ENCODE data around the gene FRRS1. TPM values are rescaled to one million over a fixed set of nuclear protein-coding genes. Genes with fewer than 3 reads are reported as not detected.
"Not testable (repeated sequence)": the region's sequence is repeated elsewhere in the genome, so short reads cannot be mapped to it uniquely, and the experiment has no call there.

The FRRS1 gene
- 1 to 10 TPM; 3.6 to 4.9 TPM for total RNA-seq

- Mint-ChIP-seq H3K27me3 (peaks cover 26% of the 10 kb centered on the region), H3K27ac (peak within 1 kb of the TSS; percentile 90), H3K9me3 (ENCODE audit: low read depth) (no peaks in the 10 kb centered on the region), H3K4me1 (peaks cover 12% of the 10 kb centered on the region), H3K36me3 (no peaks in the 10 kb centered on the region), H3K4me3 (peak within 1 kb of the TSS; percentile 92)
- ATAC-seq (peak; percentile 97), DNase-seq (peak; percentile 76)
- CTCF ChIA-PET = interaction anchor here (0.6 to 1.7 kb wide), 5 partner anchors 19 to 500 kb away, joined by 3 to 8 read pairs (median 3); partner anchors contain the start of gene SLC35A3
These were observed at the start of gene FRRS1 for GRCh38 chr1:99766378-99766800. FRRS1 (minus strand) TSS chr1:99766635; CDS start chr1:99748768, 17,867 bp downstream.

GRCh38 chr1:99814373-99814900 lies 48.0 kb upstream of the FRRS1 start:
- Mint-ChIP-seq H3K4me3 (no peak overlapping the region), H3K27ac (no peak overlapping the region), H3K36me3 (no peaks in the 10 kb centered on the region), H3K9me3 (ENCODE audit: low read depth) (no peaks in the 10 kb centered on the region), H3K27me3 (peaks cover 6% of the 10 kb centered on the region), H3K4me1 (peaks cover 6% of the 10 kb centered on the region)
- ATAC-seq = no peak
- DNase-seq = no peak
- CTCF ChIA-PET = interaction anchor here (0.9 kb wide), 1 partner anchor 217 kb away, joined by 3 read pairs; no protein-coding TSS in a partner anchor

GRCh38 chr1:99811747-99812146 lies 45.3 kb upstream of the FRRS1 start:
- no peaks in the 10 kb centered on the region for H3K9me3 Mint-ChIP-seq (ENCODE audit: low read depth)
- no peak for ATAC-seq
- peaks cover 17% of the 10 kb centered on the region for H3K4me1 Mint-ChIP-seq
- no peak for DNase-seq
- no peak overlapping the region for H3K4me3 Mint-ChIP-seq
- CTCF ChIA-PET = interaction anchor here (0.8 to 1.0 kb wide), 2 partner anchors 219 to 1057 kb away, joined by 3 read pairs; no protein-coding TSS in a partner anchor
- no peak overlapping the region for H3K27ac Mint-ChIP-seq
- H3K27me3 Mint-ChIP-seq = peaks cover 11% of the 10 kb centered on the region
- H3K36me3 Mint-ChIP-seq = no peaks in the 10 kb centered on the region

- H3K27me3 Mint-ChIP-seq = peaks cover 11% of the 10 kb centered on the region
- H3K4me1 Mint-ChIP-seq = peaks cover 17% of the 10 kb centered on the region
- CTCF ChIA-PET = interaction anchor here (0.8 to 1.0 kb wide), 2 partner anchors 220 to 1058 kb away, joined by 3 read pairs; no protein-coding TSS in a partner anchor
- H3K4me3 Mint-ChIP-seq = no peak overlapping the region
- no peak overlapping the region for H3K27ac Mint-ChIP-seq
- DNase-seq (no peak), ATAC-seq (no peak)
- no peaks in the 10 kb centered on the region for H3K36me3 Mint-ChIP-seq
- no peaks in the 10 kb centered on the region for H3K9me3 Mint-ChIP-seq (ENCODE audit: low read depth)
These were observed 44.6 kb upstream of the FRRS1 start for GRCh38 chr1:99811075-99811474.

- H3K4me3 Mint-ChIP-seq = peak overlapping the region; percentile 11
- H3K9me3 Mint-ChIP-seq (ENCODE audit: low read depth) = no peaks in the 10 kb centered on the region
- peak; percentile 92 for ATAC-seq
- peaks cover 15% of the 10 kb centered on the region for H3K27me3 Mint-ChIP-seq
- peak; percentile 50 for DNase-seq
- CTCF ChIA-PET = no interaction called here
- no peaks in the 10 kb centered on the region for H3K36me3 Mint-ChIP-seq
- peaks cover 17% of the 10 kb centered on the region for H3K4me1 Mint-ChIP-seq
- H3K27ac Mint-ChIP-seq = no peak overlapping the region
These were observed 42.1 kb upstream of the FRRS1 start for GRCh38 chr1:99808391-99809115.

GRCh38 chr1:99806882-99807281 lies 40.4 kb upstream of the FRRS1 start:
- DNase-seq = no peak
- no peaks in the 10 kb centered on the region for H3K36me3 Mint-ChIP-seq
- H3K4me3 Mint-ChIP-seq = no peak overlapping the region

GRCh38 chr1:99801584-99801983 lies 35.1 kb upstream of the FRRS1 start:
- CTCF ChIA-PET = no interaction called here
- ATAC-seq = no peak
- H3K4me1 Mint-ChIP-seq = no peaks in the 10 kb centered on the region
- no peak overlapping the region for H3K4me3 Mint-ChIP-seq
- peaks cover 34% of the 10 kb centered on the region for H3K27me3 Mint-ChIP-seq
- no peaks in the 10 kb centered on the region for H3K9me3 Mint-ChIP-seq (ENCODE audit: low read depth)
- DNase-seq = no peak
- H3K36me3 Mint-ChIP-seq = no peaks in the 10 kb centered on the region
- no peak overlapping the region for H3K27ac Mint-ChIP-seq

More at GRCh38 chr1:99806882-99807281, 40.4 kb upstream of the FRRS1 start:
- H3K27ac Mint-ChIP-seq = no peak overlapping the region
- H3K27me3 Mint-ChIP-seq = peaks cover 15% of the 10 kb centered on the region
- H3K9me3 Mint-ChIP-seq (ENCODE audit: low read depth) = no peaks in the 10 kb centered on the region
- no peak for ATAC-seq
- peaks cover 17% of the 10 kb centered on the region for H3K4me1 Mint-ChIP-seq
- CTCF ChIA-PET = interaction anchor here (1.2 to 2.1 kb wide), 2 partner anchors 27 to 41 kb away, joined by 3 to 8 read pairs; partner anchors contain the start of gene FRRS1

- ATAC-seq; H3K27ac Mint-ChIP-seq; H3K36me3 Mint-ChIP-seq; CTCF ChIA-PET; H3K4me3 Mint-ChIP-seq; H3K4me1 Mint-ChIP-seq; H3K9me3 Mint-ChIP-seq (ENCODE audit: low read depth); DNase-seq: not testable (repeated sequence)
- H3K27me3 Mint-ChIP-seq = peaks cover 48% of the 10 kb centered on the region
These were observed 27.4 kb upstream of the FRRS1 start for GRCh38 chr1:99793861-99794260.

- Mint-ChIP-seq H3K36me3 (peaks cover 8% of the 10 kb centered on the region), H3K4me1 (peaks cover 24% of the 10 kb centered on the region), H3K27ac (no peak overlapping the region), H3K27me3 (peaks cover 26% of the 10 kb centered on the region), H3K4me3 (no peak overlapping the region), H3K9me3 (ENCODE audit: low read depth) (no peaks in the 10 kb centered on the region)
- ATAC-seq (no peak), DNase-seq (no peak)
- CTCF ChIA-PET = no interaction called here
These were observed 23.3 kb upstream of the FRRS1 start for GRCh38 chr1:99789715-99790114.

- Mint-ChIP-seq H3K9me3 (ENCODE audit: low read depth) (no peaks in the 10 kb centered on the region), H3K27ac (no peak overlapping the region), H3K36me3 (peaks cover 8% of the 10 kb centered on the region), H3K4me3 (no peak overlapping the region), H3K27me3 (peaks cover 32% of the 10 kb centered on the region), H3K4me1 (peaks cover 31% of the 10 kb centered on the region)
- CTCF ChIA-PET = interaction anchor here (1.5 kb wide), 1 partner anchor 666 kb away, joined by 3 read pairs; no protein-coding TSS in a partner anchor
- DNase-seq (no peak), ATAC-seq (no peak)
These were observed 22.5 kb upstream of the FRRS1 start for GRCh38 chr1:99788896-99789295.

- DNase-seq = no peak
- H3K9me3 Mint-ChIP-seq (ENCODE audit: low read depth) = no peaks in the 10 kb centered on the region
- peaks cover 8% of the 10 kb centered on the region for H3K36me3 Mint-ChIP-seq
- no peak overlapping the region for H3K27ac Mint-ChIP-seq
- peak; percentile 63 for ATAC-seq
- H3K4me1 Mint-ChIP-seq = peaks cover 31% of the 10 kb centered on the region
- H3K4me3 Mint-ChIP-seq = no peak overlapping the region
- H3K27me3 Mint-ChIP-seq = peaks cover 37% of the 10 kb centered on the region
- CTCF ChIA-PET = no interaction called here
These were observed 20.5 kb upstream of the FRRS1 start for GRCh38 chr1:99786751-99787501.

GRCh38 chr1:99784809-99785255 lies 18.4 kb upstream of the FRRS1 start:
- DNase-seq = no peak
- CTCF ChIA-PET = interaction anchor here (1.4 kb wide), 1 partner anchor 14 kb away, joined by 3 read pairs; no protein-coding TSS in a partner anchor

GRCh38 chr1:99784143-99784542 lies 17.7 kb upstream of the FRRS1 start:
- no peak overlapping the region for H3K27ac Mint-ChIP-seq
- H3K4me1 Mint-ChIP-seq = peaks cover 31% of the 10 kb centered on the region
- no peak overlapping the region for H3K4me3 Mint-ChIP-seq
- H3K27me3 Mint-ChIP-seq = peaks cover 48% of the 10 kb centered on the region
- CTCF ChIA-PET = interaction anchor here (1.4 kb wide), 1 partner anchor 14 kb away, joined by 3 read pairs; no protein-coding TSS in a partner anchor
- DNase-seq = no peak
- H3K36me3 Mint-ChIP-seq = peaks cover 8% of the 10 kb centered on the region
- no peak for ATAC-seq
- H3K9me3 Mint-ChIP-seq (ENCODE audit: low read depth) = no peaks in the 10 kb centered on the region

More at GRCh38 chr1:99784809-99785255, 18.4 kb upstream of the FRRS1 start:
- peak; percentile 32 for ATAC-seq
- peaks cover 31% of the 10 kb centered on the region for H3K4me1 Mint-ChIP-seq
- no peaks in the 10 kb centered on the region for H3K9me3 Mint-ChIP-seq (ENCODE audit: low read depth)
- H3K27ac Mint-ChIP-seq = peak overlapping the region; percentile 7
- H3K27me3 Mint-ChIP-seq = peaks cover 45% of the 10 kb centered on the region
- H3K4me3 Mint-ChIP-seq = peak overlapping the region; percentile 26
- peaks cover 8% of the 10 kb centered on the region for H3K36me3 Mint-ChIP-seq

Data from activated CD8-positive, alpha-beta memory T cell treated with anti-CD3 and anti-CD28 coated beads, Interleukin-2, amount 10 ng/mL, durations not matched to agents 7 days and 5 days (primary cell).